IPS DF 6.9 (cell line): ENCODE measurements around the gene SCFD2.
"Not testable (repeated sequence)": the region's sequence is repeated elsewhere in the genome, so short reads cannot be mapped to it uniquely, and the experiment has no call there.

ENCODE experiments used
- DNase-seq: peaks from one replicate; pipeline ENCODE4 v3.0.0-alpha.2; 2013; ENCODE audit warnings: low read depth, low spot score
- H3K27ac ChIP-seq: one replicate; pipeline ENCODE4 v1.5.1; 2013; ENCODE audit warnings: low read length, control low read depth
- H3K27me3 ChIP-seq: 2 replicates; pipeline ENCODE4 v1.6.1; 2013; ENCODE audit warnings: mild to moderate bottlenecking, low read length; ENCODE audit not compliant: control insufficient read depth, insufficient read depth
- H3K36me3 ChIP-seq: 2 replicates; pipeline ENCODE4 v1.6.1; 2013; ENCODE audit warnings: low read length; ENCODE audit not compliant: control insufficient read depth, insufficient read depth
- H3K4me1 ChIP-seq: 2 replicates; pipeline ENCODE4 v1.6.1; 2013; ENCODE audit warnings: low read length; ENCODE audit not compliant: control insufficient read depth, insufficient read depth
- H3K4me3 ChIP-seq: 2 replicates; pipeline ENCODE4 v1.5.1; 2013; ENCODE audit warnings: mild to moderate bottlenecking, low read length
- H3K9me3 ChIP-seq: 2 replicates; pipeline ENCODE4 v1.6.1; 2013; ENCODE audit warnings: low read length, inconsistent platforms; ENCODE audit not compliant: control insufficient read depth, insufficient read depth
- WGBS: extraction: QIAGEN DNeasy Blood & Tissue Kit; methylation state at CpG from one replicate; pipeline ENCODE4 v1.1.7; 2013; ENCODE audit warnings: mixed read lengths, missing lambda C conversion rate; ENCODE audit not compliant: insufficient read length, insufficient coverage; 5-methylcytosine and 5-hydroxymethylcytosine counted together

The SCFD2 gene

GRCh38 chr4:53240573-53240972 is 125.3 kb downstream of the SCFD2 start:
- no peaks in the 10 kb centered on the region for H3K9me3 ChIP-seq
- no peak for DNase-seq
- WGBS, result 100% methylated on average over 1 of the region's 5 CpGs
- no peaks in the 10 kb centered on the region for H3K4me1 ChIP-seq
- H3K27ac ChIP-seq, result no peak overlapping the region
- no peak overlapping the region for H3K4me3 ChIP-seq
- H3K27me3 ChIP-seq, result no peaks in the 10 kb centered on the region
- H3K36me3 ChIP-seq, result no peaks in the 10 kb centered on the region

- WGBS, result no CpG with 5 or more reads among the region's 29 CpGs
- not testable (repeated sequence) for H3K27ac ChIP-seq, H3K4me3 ChIP-seq, H3K36me3 ChIP-seq, H3K9me3 ChIP-seq, H3K4me1 ChIP-seq, DNase-seq, H3K27me3 ChIP-seq
These were observed 127.5 kb downstream of the SCFD2 start for GRCh38 chr4:53238352-53238751.

GRCh38 chr4:53237811-53238210 is 128.1 kb downstream of the SCFD2 start:
- H3K4me1 ChIP-seq, H3K27me3 ChIP-seq, H3K27ac ChIP-seq, H3K9me3 ChIP-seq, H3K4me3 ChIP-seq, DNase-seq, H3K36me3 ChIP-seq: not testable (repeated sequence)
- WGBS, result no CpG with 5 or more reads among the region's 26 CpGs

GRCh38 chr4:53236624-53237023 is 129.2 kb downstream of the SCFD2 start:
- WGBS, result no CpG with 5 or more reads among the region's 2 CpGs
- H3K36me3 ChIP-seq, H3K27ac ChIP-seq, H3K4me1 ChIP-seq, H3K9me3 ChIP-seq, H3K27me3 ChIP-seq, DNase-seq, H3K4me3 ChIP-seq: not testable (repeated sequence)

- H3K36me3 ChIP-seq, result no peaks in the 10 kb centered on the region
- no peak overlapping the region for H3K27ac ChIP-seq
- no CpG with 5 or more reads among the region's 4 CpGs for whole genome bisulfite sequencing
- no peak for DNase-seq
- no peaks in the 10 kb centered on the region for H3K9me3 ChIP-seq
- H3K4me1 ChIP-seq, result no peaks in the 10 kb centered on the region
- no peak overlapping the region for H3K4me3 ChIP-seq
- H3K27me3 ChIP-seq, result no peaks in the 10 kb centered on the region
These were observed 130.3 kb downstream of the SCFD2 start for GRCh38 chr4:53235547-53235946.

- DNase-seq, result no peak
These were observed 131.2 kb downstream of the SCFD2 start for GRCh38 chr4:53234669-53235068.

GRCh38 chr4:53234111-53234510 is 131.8 kb downstream of the SCFD2 start:
- Histone ChIP-seq H3K4me3 (no peak overlapping the region), H3K4me1 (no peaks in the 10 kb centered on the region), H3K27me3 (no peaks in the 10 kb centered on the region), H3K36me3 (no peaks in the 10 kb centered on the region), H3K9me3 (no peaks in the 10 kb centered on the region), H3K27ac (no peak overlapping the region)
- DNase-seq, result no peak

More at GRCh38 chr4:53234669-53235068, 131.2 kb downstream of the SCFD2 start:
- H3K4me1 ChIP-seq, result no peaks in the 10 kb centered on the region
- no peak overlapping the region for H3K4me3 ChIP-seq
- no peak overlapping the region for H3K27ac ChIP-seq
- no peaks in the 10 kb centered on the region for H3K9me3 ChIP-seq
- no peaks in the 10 kb centered on the region for H3K27me3 ChIP-seq
- WGBS, result no CpG with 5 or more reads among the region's 5 CpGs
- no peaks in the 10 kb centered on the region for H3K36me3 ChIP-seq

GRCh38 chr4:53233114-53233795 is 132.6 kb downstream of the SCFD2 start:
- H3K4me3 ChIP-seq, result no peak overlapping the region
- no peaks in the 10 kb centered on the region for H3K36me3 ChIP-seq
- no peaks in the 10 kb centered on the region for H3K9me3 ChIP-seq
- no peak overlapping the region for H3K27ac ChIP-seq
- H3K4me1 ChIP-seq, result no peaks in the 10 kb centered on the region
- no peak for DNase-seq
- no peaks in the 10 kb centered on the region for H3K27me3 ChIP-seq
- WGBS, result no CpG with 5 or more reads among the region's 2 CpGs

GRCh38 chr4:53232371-53232770 is 133.5 kb downstream of the SCFD2 start:
- no peaks in the 10 kb centered on the region for H3K4me1 ChIP-seq
- no peaks in the 10 kb centered on the region for H3K9me3 ChIP-seq
- H3K36me3 ChIP-seq, result no peaks in the 10 kb centered on the region
- WGBS, result no CpG with 5 or more reads among the region's 2 CpGs
- no peaks in the 10 kb centered on the region for H3K27me3 ChIP-seq
- H3K27ac ChIP-seq, result no peak overlapping the region
- no peak overlapping the region for H3K4me3 ChIP-seq
- DNase-seq, result no peak

GRCh38 chr4:53228036-53228435 is 137.8 kb downstream of the SCFD2 start:
- no peak overlapping the region for H3K27ac ChIP-seq
- H3K4me1 ChIP-seq, result no peaks in the 10 kb centered on the region
- no peak overlapping the region for H3K4me3 ChIP-seq
- no CpG with 5 or more reads among the region's 1 CpG for WGBS
- H3K27me3 ChIP-seq, result peaks cover 1% of the 10 kb centered on the region; the same call in 1 of the 2 replicates
- no peak for DNase-seq
- H3K9me3 ChIP-seq, result no peaks in the 10 kb centered on the region; the same call in 1 of the 2 replicates
- no peaks in the 10 kb centered on the region for H3K36me3 ChIP-seq

- Histone ChIP-seq H3K4me1 (no peaks in the 10 kb centered on the region), H3K4me3 (no peak overlapping the region), H3K27ac (no peak overlapping the region), H3K36me3 (no peaks in the 10 kb centered on the region), H3K27me3 (peaks cover 1% of the 10 kb centered on the region; the same call in 1 of the 2 replicates), H3K9me3 (no peaks in the 10 kb centered on the region; the same call in 1 of the 2 replicates)
- DNase-seq, result no peak
- no CpG with 5 or more reads among the region's 3 CpGs for WGBS
These were observed 138.4 kb downstream of the SCFD2 start for GRCh38 chr4:53227451-53227850.
